Right ventricle myocardium superior (tissue), 1 donor: ENCODE results near the gene NDUFB10. TPM values are rescaled to one million over a fixed set of nuclear protein-coding genes. Genes with fewer than 3 reads are reported as not detected.
A peak's percentile ranks its signal among the peaks of the same experiment; 100 is the strongest.

Source experiments
- ATAC-seq: fragments of 200-7000 bp; cut with Tn5 transposase; one replicate; pipeline ENCODE4 v1.9.1; 2020; ENCODE audit warnings: mild to moderate bottlenecking; ENCODE audit not compliant: poor library complexity
- DNase-seq: peaks from one replicate; pipeline ENCODE4 v3.0.0-alpha.2; 2020
- intact Hi-C: fragments of 100-400 bp; cut with DNase I; formaldehyde crosslinking; loops from one replicate; pipeline ENCODE4 v1.11.2; 2022
- total RNA-seq: library from RNA; stranded (reverse); fragmentation: NEBNext Ultra II Directional; extraction: Animal tissue kit (Norgen Biotek cat#: 25700); gene quantifications from one replicate; pipeline ENCODE4 v1.2.1, GENCODE V29; 2021
- donor health status: DM: no; HTN: yes; CAD: no; lungs with severe emphysema.

NDUFB10 gene
- total RNA-seq, 1 donor from 2014 or later = 723 TPM

DNA sequence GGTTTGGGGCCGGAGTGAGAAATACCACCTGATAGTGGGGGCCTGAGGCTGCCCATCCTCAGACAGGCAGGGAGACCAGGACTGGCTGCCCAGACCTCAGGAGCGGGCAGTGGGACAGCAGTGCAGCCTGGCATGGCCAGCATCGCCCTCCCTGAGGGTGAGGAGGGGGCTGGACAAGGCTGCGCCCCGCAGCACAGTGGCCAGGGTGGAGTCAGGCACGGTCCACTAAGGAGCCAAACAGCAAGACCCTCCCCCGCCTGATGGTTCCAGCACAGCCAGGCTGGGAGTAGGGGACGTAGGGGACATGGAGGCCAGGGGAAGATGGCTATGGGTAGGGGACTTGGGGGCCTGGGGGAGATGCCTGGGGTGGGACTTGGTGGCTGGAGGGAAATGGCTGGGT lies 47.0 kb downstream of the NDUFB10 start:
- no peak for DNase-seq
- ATAC-seq = no peak
- intact Hi-C loops = no loop called here

DNA sequence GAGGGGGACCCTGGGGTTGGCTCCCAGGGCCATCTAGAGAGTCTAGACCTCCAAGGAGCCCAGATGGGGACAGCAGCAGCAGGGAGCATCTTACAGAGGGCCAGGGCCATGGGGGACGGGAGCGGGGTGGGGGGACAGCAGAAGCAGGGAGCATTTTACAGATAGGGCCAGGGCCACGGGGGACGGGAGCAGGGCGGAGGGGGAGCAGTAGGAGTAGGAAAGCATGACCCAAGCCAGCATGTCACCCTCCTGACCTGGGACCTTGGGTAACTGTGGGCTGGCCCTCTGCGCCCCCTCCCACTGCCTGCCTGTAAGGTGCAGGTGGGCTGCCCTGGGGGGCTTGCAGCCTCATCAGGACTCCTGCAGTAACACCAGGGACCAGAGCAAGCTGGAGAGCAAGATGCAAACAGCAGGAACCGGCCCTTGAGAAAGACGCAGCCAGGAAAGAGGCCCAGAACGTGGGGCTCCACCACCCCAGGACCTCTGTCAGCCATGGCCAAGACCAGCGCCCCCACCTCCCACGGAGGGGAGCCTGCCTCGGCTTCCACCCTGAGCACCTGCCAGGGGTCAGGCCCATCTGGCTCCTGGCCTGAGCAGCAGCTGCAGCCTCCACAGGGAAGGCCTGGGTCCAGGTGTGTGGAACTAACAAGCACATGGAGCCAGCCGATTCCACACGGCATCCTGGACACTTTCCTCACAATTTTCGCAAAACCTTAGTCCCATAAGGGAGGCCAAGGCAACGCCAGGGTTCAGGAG lies 47.9 kb downstream of the NDUFB10 start:
- no peak for DNase-seq
- intact Hi-C loops = no loop called here
- ATAC-seq = no peak

DNA sequence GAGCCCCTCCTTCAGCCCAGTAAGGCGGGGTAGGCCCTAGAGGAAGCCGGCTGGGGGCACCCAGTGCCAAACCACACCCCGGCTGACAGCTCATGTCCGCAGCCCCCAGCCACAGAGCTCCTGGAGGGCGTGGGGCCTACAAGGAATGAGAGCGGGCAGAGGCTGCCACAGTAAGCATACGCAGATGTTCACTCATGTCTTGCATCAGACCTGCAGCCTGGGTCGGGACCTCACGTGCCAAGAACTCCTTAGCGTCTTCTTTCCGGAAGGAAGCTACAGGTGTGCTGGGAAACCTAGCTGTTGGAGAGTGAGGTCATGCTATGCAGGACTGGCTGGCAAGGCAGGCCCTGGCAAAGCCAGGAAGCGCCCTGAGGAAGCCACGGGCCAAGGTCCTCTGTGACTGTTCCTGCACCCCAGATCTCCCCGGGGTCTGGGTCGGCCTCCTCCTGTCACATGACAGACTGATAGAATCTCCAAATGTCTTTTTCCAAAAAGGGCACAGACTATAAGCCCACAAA lies 48.7 kb downstream of the NDUFB10 start:
- DNase-seq (no peak), ATAC-seq (no peak)
- intact Hi-C loops = no loop called here

- DNase-seq = no peak
- intact Hi-C loops = no loop called here
- ATAC-seq = no peak
Measured at GRCh38 chr16:2008631-2009163, 49.4 kb downstream of the NDUFB10 start.

GRCh38 chr16:2009164-2009711 lies 49.9 kb downstream of the NDUFB10 start:
- DNase-seq = no peak

GRCh38 chr16:2009791-2010510 lies 50.6 kb downstream of the NDUFB10 start, which contains the start of gene ZNF598:
TSS of gene ZNF598 (minus strand) at chr16:2009821.
- intact Hi-C loops = no loop called here
- DNase-seq (peak; percentile 90), ATAC-seq (peak; percentile 98)

More at GRCh38 chr16:2009164-2009711, 49.9 kb downstream of the NDUFB10 start:
- intact Hi-C loops = no loop called here
- ATAC-seq = peak; percentile 5

Other genes starting within 250 kb of the NDUFB10 start
- gene NME3, start 188.0 kb upstream of the NDUFB10 start, total RNA-seq = 33.6 TPM
- gene EME2, start 186.7 kb upstream of the NDUFB10 start, total RNA-seq = 7.1 TPM
- gene MRPS34, start 186.4 kb upstream of the NDUFB10 start, total RNA-seq = 91.8 TPM
- 37.5 TPM for gene SPSB3, start 177.0 kb upstream of the NDUFB10 start, total RNA-seq
- gene NUBP2, start 176.6 kb upstream of the NDUFB10 start, total RNA-seq = 34.8 TPM
- gene IGFALS, start 165.8 kb upstream of the NDUFB10 start, total RNA-seq = 0.11 TPM
- 163 TPM for gene HAGH, start 132.7 kb upstream of the NDUFB10 start, total RNA-seq
- gene FAHD1, start 132.3 kb upstream of the NDUFB10 start, total RNA-seq = 31.0 TPM
- gene MEIOB, start 87.4 kb upstream of the NDUFB10 start, total RNA-seq = not detected
- gene HS3ST6, start 41.1 kb upstream of the NDUFB10 start, total RNA-seq = not detected
- gene MSRB1, start 16.3 kb upstream of the NDUFB10 start, total RNA-seq = 22.8 TPM
- 304 TPM for gene RPL3L, start 4.8 kb upstream of the NDUFB10 start, total RNA-seq
- 770 TPM for gene RPS2, start 5.3 kb downstream of the NDUFB10 start, total RNA-seq
- gene RNF151, start 7.3 kb downstream of the NDUFB10 start, total RNA-seq = not detected
- 20.3 TPM for gene TBL3, start 12.5 kb downstream of the NDUFB10 start, total RNA-seq
- gene NOXO1, start 21.9 kb downstream of the NDUFB10 start, total RNA-seq = not detected
- gene GFER, start 24.7 kb downstream of the NDUFB10 start, total RNA-seq = 28.3 TPM
- gene SYNGR3, start 30.4 kb downstream of the NDUFB10 start, total RNA-seq = 0.32 TPM
- gene ZNF598, start 50.3 kb downstream of the NDUFB10 start, total RNA-seq = 17.2 TPM
- gene NPW, start 60.2 kb downstream of the NDUFB10 start, total RNA-seq = not detected
- gene NHERF2, start 67.4 kb downstream of the NDUFB10 start, total RNA-seq = 258 TPM
- gene NTHL1, start 88.3 kb downstream of the NDUFB10 start, total RNA-seq = 26.2 TPM
- gene TSC2, start 88.4 kb downstream of the NDUFB10 start, total RNA-seq = 67.8 TPM
- gene PKD1, start 176.4 kb downstream of the NDUFB10 start, total RNA-seq = 82.8 TPM
- gene RAB26, start 189.1 kb downstream of the NDUFB10 start, total RNA-seq = 0.43 TPM
- gene TRAF7, start 196.2 kb downstream of the NDUFB10 start, total RNA-seq = 23.4 TPM
- gene CASKIN1, start 237.1 kb downstream of the NDUFB10 start, total RNA-seq = 5.3 TPM
- 23.2 TPM for gene MLST8, start 245.9 kb downstream of the NDUFB10 start, total RNA-seq